Loucy (cell line): ENCODE data around the gene RGSL1.

Experiments
- H2AFZ ChIP-seq: fragments of 200-600 bp; sonication (generic); 2 replicates; pipeline ENCODE4 v1.6.0; 2016; ENCODE audit warnings: antibody characterized with exemption, mild to moderate bottlenecking, low read length, moderate library complexity
- H3F3A ChIP-seq: fragments of 200-600 bp; 2 replicates; pipeline ENCODE4 v1.6.0; 2016; ENCODE audit warnings: antibody characterized with exemption, low read depth, mild to moderate bottlenecking
- H3K27me3 ChIP-seq: fragments of 200-600 bp; sonication (generic); 2 replicates; pipeline ENCODE4 v1.6.1; 2014; ENCODE audit warnings: low read length, mild to moderate bottlenecking; ENCODE audit not compliant: insufficient read depth, poor library complexity, severe bottlenecking
- H3K36me3 ChIP-seq: fragments of 200-600 bp; sonication (generic); 2 replicates; pipeline ENCODE4 v1.6.1; 2016; ENCODE audit warnings: low read length; ENCODE audit not compliant: insufficient read depth
- H3K4me1 ChIP-seq: fragments of 200-600 bp; sonication (generic); 2 replicates; pipeline ENCODE4 v1.5.1; 2014; ENCODE audit warnings: low read length, mild to moderate bottlenecking; ENCODE audit not compliant: insufficient read depth, poor library complexity, severe bottlenecking
- H3K4me2 ChIP-seq: fragments of 200-600 bp; sonication (generic); 2 replicates; pipeline ENCODE4 v1.6.0; 2014; ENCODE audit warnings: antibody characterized with exemption, low read length, low read depth, mild to moderate bottlenecking; ENCODE audit not compliant: poor library complexity, severe bottlenecking
- H3K4me3 ChIP-seq: fragments of 200-600 bp; sonication (generic); 2 replicates; pipeline ENCODE4 v1.5.1; 2014; ENCODE audit warnings: low read length, mild to moderate bottlenecking, mixed read lengths; ENCODE audit not compliant: poor library complexity, severe bottlenecking
- H3K79me2 ChIP-seq: fragments of 200-600 bp; sonication (generic); 2 replicates; pipeline ENCODE4 v1.6.1; 2014; ENCODE audit warnings: low read length; ENCODE audit not compliant: insufficient read depth
- H3K9ac ChIP-seq: fragments of 200-600 bp; sonication (generic); 2 replicates; pipeline ENCODE4 v1.6.0; 2014; ENCODE audit warnings: mild to moderate bottlenecking, low read depth, low read length, moderate library complexity; ENCODE audit not compliant: poor library complexity, severe bottlenecking
- H3K9me2 ChIP-seq: fragments of 200-600 bp; sonication (generic); replicated peaks from 2 replicates; pipeline ENCODE4 v1.6.1; 2016; ENCODE audit warnings: low read depth, low read length, mixed read lengths
- H3K9me3 ChIP-seq: fragments of 200-600 bp; sonication (generic); 2 replicates; pipeline ENCODE4 v1.6.1; 2014; ENCODE audit warnings: mild to moderate bottlenecking, antibody characterized with exemption, low read length, low read depth; ENCODE audit not compliant: insufficient read depth
- H4K20me1 ChIP-seq: fragments of 200-600 bp; sonication (generic); 2 replicates; pipeline ENCODE4 v1.6.0; 2014; ENCODE audit warnings: antibody characterized with exemption, low read length, mild to moderate bottlenecking; ENCODE audit not compliant: insufficient read depth, poor library complexity, severe bottlenecking
- EZH2phosphoT487 ChIP-seq: fragments of 200-600 bp; IDR thresholded peaks from 2 replicates; pipeline ENCODE4 v1.6.1; 2018; ENCODE audit warnings: antibody characterized with exemption, mild to moderate bottlenecking, moderate library complexity, borderline replicate concordance
- TF ChIP-seq, protein P1 (sequence below): fragments of 200-600 bp; sonication (generic); conservative IDR thresholded peaks from 2 replicates; pipeline ENCODE4 v1.5.1; 2014; ENCODE audit warnings: mild to moderate bottlenecking, antibody characterized with exemption, low read length

RGSL1 gene

DNA sequence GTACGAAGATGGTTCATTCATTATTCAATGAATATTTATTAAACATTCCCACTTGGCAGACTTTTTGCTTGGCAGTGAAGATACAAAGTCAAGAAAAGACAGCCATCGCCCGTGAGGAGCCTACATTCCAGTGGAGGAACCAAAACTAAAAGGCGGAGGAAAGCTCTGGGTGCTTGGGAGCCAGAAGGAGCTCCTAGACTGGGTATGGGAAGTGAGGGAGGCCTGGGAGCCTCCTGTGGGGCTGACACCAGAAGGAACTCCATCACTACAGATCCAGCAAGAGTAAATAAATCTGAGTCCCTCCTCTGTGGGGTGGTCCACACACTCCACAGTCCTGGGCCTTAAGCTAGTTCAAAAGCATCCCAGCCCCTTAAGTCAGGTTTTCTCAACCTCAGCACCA, 124.2 kb downstream of the RGSL1 start:
- no peak overlapping the region for H3K4me2 ChIP-seq
- no peak overlapping the region for H3K9ac ChIP-seq
- no peaks in the 10 kb centered on the region for H3K9me3 ChIP-seq
- TF ChIP-seq EZH2phosphoT487: no peak
- TF ChIP-seq, protein P1, sequence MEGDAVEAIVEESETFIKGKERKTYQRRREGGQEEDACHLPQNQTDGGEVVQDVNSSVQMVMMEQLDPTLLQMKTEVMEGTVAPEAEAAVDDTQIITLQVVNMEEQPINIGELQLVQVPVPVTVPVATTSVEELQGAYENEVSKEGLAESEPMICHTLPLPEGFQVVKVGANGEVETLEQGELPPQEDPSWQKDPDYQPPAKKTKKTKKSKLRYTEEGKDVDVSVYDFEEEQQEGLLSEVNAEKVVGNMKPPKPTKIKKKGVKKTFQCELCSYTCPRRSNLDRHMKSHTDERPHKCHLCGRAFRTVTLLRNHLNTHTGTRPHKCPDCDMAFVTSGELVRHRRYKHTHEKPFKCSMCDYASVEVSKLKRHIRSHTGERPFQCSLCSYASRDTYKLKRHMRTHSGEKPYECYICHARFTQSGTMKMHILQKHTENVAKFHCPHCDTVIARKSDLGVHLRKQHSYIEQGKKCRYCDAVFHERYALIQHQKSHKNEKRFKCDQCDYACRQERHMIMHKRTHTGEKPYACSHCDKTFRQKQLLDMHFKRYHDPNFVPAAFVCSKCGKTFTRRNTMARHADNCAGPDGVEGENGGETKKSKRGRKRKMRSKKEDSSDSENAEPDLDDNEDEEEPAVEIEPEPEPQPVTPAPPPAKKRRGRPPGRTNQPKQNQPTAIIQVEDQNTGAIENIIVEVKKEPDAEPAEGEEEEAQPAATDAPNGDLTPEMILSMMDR: no peak
- no peak overlapping the region for H3K4me3 ChIP-seq
- H3F3A ChIP-seq: no peaks in the 10 kb centered on the region
- H3K4me1 ChIP-seq: no peaks in the 10 kb centered on the region
- H3K27me3 ChIP-seq: no peaks in the 10 kb centered on the region
- H2AFZ ChIP-seq: no peak overlapping the region
- no peaks in the 10 kb centered on the region for H3K9me2 ChIP-seq
- no peaks in the 10 kb centered on the region for H3K79me2 ChIP-seq
- peaks cover 6% of the 10 kb centered on the region; the same call in 1 of the 2 replicates for H3K36me3 ChIP-seq
- H4K20me1 ChIP-seq: no peaks in the 10 kb centered on the region

DNA sequence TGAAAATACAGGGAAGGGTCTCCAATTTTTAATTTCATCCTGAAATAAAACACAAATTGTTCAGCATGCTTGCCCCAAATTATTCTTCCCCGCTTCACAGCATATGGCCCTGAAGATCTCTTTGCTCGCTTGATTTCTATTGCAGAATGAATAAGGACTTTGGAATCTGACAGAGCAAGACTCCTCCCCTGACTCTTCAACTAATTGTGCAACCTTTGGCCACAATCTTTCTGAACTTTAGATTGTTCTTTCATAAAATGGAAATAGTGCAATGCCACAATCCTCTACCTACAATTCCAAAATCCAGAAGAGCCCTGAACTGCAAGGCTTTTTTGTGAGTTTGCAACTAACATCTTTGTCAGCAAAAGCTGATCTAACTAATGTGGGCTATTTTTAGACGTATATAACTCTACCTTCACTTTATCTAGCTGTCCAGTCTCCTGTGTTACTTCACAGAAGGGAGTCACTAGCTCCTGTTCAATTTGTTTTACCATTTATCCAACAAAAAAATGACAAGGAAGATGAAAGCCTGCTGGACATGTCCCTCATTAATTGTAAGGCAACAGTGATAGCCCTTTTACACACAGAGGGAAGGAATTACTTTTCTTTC, 125.7 kb downstream of the RGSL1 start:
- no peak overlapping the region for H3K9ac ChIP-seq
- H3K4me1 ChIP-seq: no peaks in the 10 kb centered on the region
- no peaks in the 10 kb centered on the region for H3K9me2 ChIP-seq
- H3K9me3 ChIP-seq: no peaks in the 10 kb centered on the region
- no peaks in the 10 kb centered on the region for H3K27me3 ChIP-seq
- no peaks in the 10 kb centered on the region for H4K20me1 ChIP-seq
- TF ChIP-seq, protein P1: no peak
- no peak for TF ChIP-seq EZH2phosphoT487
- H3F3A ChIP-seq: no peaks in the 10 kb centered on the region
- no peak overlapping the region for H2AFZ ChIP-seq
- H3K4me3 ChIP-seq: no peak overlapping the region
- no peak overlapping the region for H3K4me2 ChIP-seq
- no peaks in the 10 kb centered on the region for H3K79me2 ChIP-seq
- H3K36me3 ChIP-seq: peaks cover 6% of the 10 kb centered on the region; the same call in 1 of the 2 replicates

DNA sequence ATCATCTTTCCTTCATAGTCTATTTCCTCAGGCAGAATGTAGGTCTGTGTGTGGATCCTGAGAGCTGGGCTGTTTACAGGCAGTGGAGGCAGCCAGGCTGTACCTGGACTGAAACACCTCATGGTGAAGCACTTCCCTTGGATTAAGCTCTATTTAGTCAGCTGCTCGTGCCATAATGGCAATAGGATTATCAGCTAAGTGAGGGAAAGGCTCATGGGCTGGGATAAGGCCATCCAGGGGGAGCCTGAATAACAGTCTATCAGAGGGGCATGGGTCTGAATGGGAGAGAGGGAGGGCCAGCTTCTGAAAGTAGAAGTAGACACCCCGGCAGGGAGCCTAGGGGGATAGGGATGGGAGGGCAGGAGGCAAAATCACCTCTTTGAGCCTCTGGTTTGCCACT, 130.8 kb downstream of the RGSL1 start:
- H3K36me3 ChIP-seq: no peaks in the 10 kb centered on the region
- H3K4me3 ChIP-seq: no peak overlapping the region
- TF ChIP-seq, protein P1: no peak
- no peak for TF ChIP-seq EZH2phosphoT487
- no peaks in the 10 kb centered on the region for H3K9me2 ChIP-seq
- no peaks in the 10 kb centered on the region for H3F3A ChIP-seq
- no peaks in the 10 kb centered on the region for H4K20me1 ChIP-seq
- peaks cover 24% of the 10 kb centered on the region for H3K4me1 ChIP-seq
- no peak overlapping the region for H2AFZ ChIP-seq
- H3K27me3 ChIP-seq: no peaks in the 10 kb centered on the region
- H3K79me2 ChIP-seq: no peaks in the 10 kb centered on the region
- H3K9ac ChIP-seq: no peak overlapping the region
- no peaks in the 10 kb centered on the region for H3K9me3 ChIP-seq
- H3K4me2 ChIP-seq: no peak overlapping the region
